Amygdala (tissue), 56 donors: ENCODE data around the gene MTMR2.
A peak's percentile ranks its signal among the peaks of the same experiment; 100 is the strongest.
"Not testable (repeated sequence)": the region's sequence is repeated elsewhere in the genome, so short reads cannot be mapped to it uniquely, and the experiment has no call there.

Experiments used
- DNase-seq, 56 donors: peaks; one replicate each; lab custom pipeline; 2025; lab: John Stamatoyannopoulos, UW

The MTMR2 gene

GRCh38 chr11:95829580-95830259, 94.2 kb downstream of the MTMR2 start:
- no peak for DNase-seq

GRCh38 chr11:95827696-95828095, 96.2 kb downstream of the MTMR2 start:
- DNase-seq, result no peak

- no peak for DNase-seq
These were observed 102.3 kb downstream of the MTMR2 start for GRCh38 chr11:95821640-95822039.

GRCh38 chr11:95816037-95816436, 107.9 kb downstream of the MTMR2 start:
- DNase-seq, result no peak

GRCh38 chr11:95811052-95811451, 112.9 kb downstream of the MTMR2 start:
- DNase-seq, result not testable (repeated sequence)

- not testable (repeated sequence) for DNase-seq
These were observed 117.4 kb downstream of the MTMR2 start for GRCh38 chr11:95806464-95806863.

- DNase-seq, result no peak
These were observed 118.0 kb downstream of the MTMR2 start for GRCh38 chr11:95805869-95806268.

GRCh38 chr11:95803973-95804372, 119.9 kb downstream of the MTMR2 start:
- no peak for DNase-seq

- no peak for DNase-seq
These were observed 121.1 kb downstream of the MTMR2 start for GRCh38 chr11:95802806-95803205.

GRCh38 chr11:95800438-95800837, 123.5 kb downstream of the MTMR2 start:
- DNase-seq, result no peak

- no peak for DNase-seq
These were observed 124.4 kb downstream of the MTMR2 start for GRCh38 chr11:95799546-95799945.

- DNase-seq, result no peak
These were observed 127.4 kb downstream of the MTMR2 start for GRCh38 chr11:95796501-95796900.

- no peak for DNase-seq
These were observed 128.1 kb downstream of the MTMR2 start for GRCh38 chr11:95795627-95796295.

GRCh38 chr11:95794086-95794485, 129.8 kb downstream of the MTMR2 start:
- no peak for DNase-seq

GRCh38 chr11:95793116-95793515, 130.8 kb downstream of the MTMR2 start:
- no peak for DNase-seq

GRCh38 chr11:95792700-95793099, 131.2 kb downstream of the MTMR2 start:
- DNase-seq, result no peak

GRCh38 chr11:95792200-95792599, 131.7 kb downstream of the MTMR2 start:
- no peak for DNase-seq

- DNase-seq, result no peak
These were observed 132.2 kb downstream of the MTMR2 start for GRCh38 chr11:95791709-95792033.

- DNase-seq, result peak in 48 of 56 donors; percentile 5 to 78 (median 46)
These were observed 132.8 kb downstream of the MTMR2 start for GRCh38 chr11:95790933-95791708.

- DNase-seq, result peak; percentile 44 to 97 (median 88)
These were observed 133.6 kb downstream of the MTMR2 start, which contains the start of gene CEP57 for GRCh38 chr11:95790123-95790932. Gene CEP57 (plus strand): TSS chr11:95790498. CDS start chr11:95790699, 201 bp downstream.
